KOPT-K1 (cell line): ENCODE measurements around the gene NDUFV3.
"Not testable (repeated sequence)": the region's sequence is repeated elsewhere in the genome, so short reads cannot be mapped to it uniquely, and the experiment has no call there.

Source experiments
- H3K27ac ChIP-seq: fragments of 200-600 bp; sonication (generic); 2 replicates; pipeline ENCODE4 v1.5.1; 2016; ENCODE audit warnings: antibody characterized with exemption, mild to moderate bottlenecking, low read depth, low read length; ENCODE audit not compliant: poor library complexity, severe bottlenecking
- H3K36me3 ChIP-seq: fragments of 200-600 bp; sonication (generic); 2 replicates; pipeline ENCODE4 v1.5.1; 2017; ENCODE audit warnings: antibody characterized with exemption, mild to moderate bottlenecking, low read length, moderate library complexity; ENCODE audit not compliant: insufficient read depth
- H3K9me3 ChIP-seq: fragments of 200-600 bp; sonication (generic); 2 replicates; pipeline ENCODE4 v1.5.1; 2017; ENCODE audit warnings: antibody characterized with exemption, low read length, mild to moderate bottlenecking; ENCODE audit not compliant: insufficient read depth, poor library complexity, severe bottlenecking

Gene NDUFV3

GRCh38 chr21:42892931-42893755 is at the start of gene NDUFV3:
TSS of gene NDUFV3 (plus strand) at chr21:42893309. CDS start at chr21:42893334, 25 bp downstream.
- peaks cover 14% of the 10 kb centered on the region; the same call in 1 of the 2 replicates for H3K36me3 ChIP-seq
- H3K9me3 ChIP-seq = no peaks in the 10 kb centered on the region
- peak within 1 kb of the TSS; percentile 76 for H3K27ac ChIP-seq

GRCh38 chr21:42844411-42845113 is 48.5 kb upstream of the NDUFV3 start:
- H3K36me3 ChIP-seq = peaks cover 91% of the 10 kb centered on the region

GRCh38 chr21:42845296-42845965 is 47.7 kb upstream of the NDUFV3 start:
- Histone ChIP-seq H3K9me3 (no peaks in the 10 kb centered on the region), H3K36me3 (peaks cover 91% of the 10 kb centered on the region)

More at GRCh38 chr21:42844411-42845113, 48.5 kb upstream of the NDUFV3 start:
- Histone ChIP-seq H3K27ac (no peak overlapping the region), H3K9me3 (no peaks in the 10 kb centered on the region)

GRCh38 chr21:42846221-42846620 is 46.9 kb upstream of the NDUFV3 start:
- Histone ChIP-seq H3K36me3 (peaks cover 91% of the 10 kb centered on the region), H3K27ac (no peak overlapping the region), H3K9me3 (no peaks in the 10 kb centered on the region)

More at GRCh38 chr21:42845296-42845965, 47.7 kb upstream of the NDUFV3 start:
- H3K27ac ChIP-seq = no peak overlapping the region

GRCh38 chr21:42847051-42847707 is 45.9 kb upstream of the NDUFV3 start:
- Histone ChIP-seq H3K9me3 (no peaks in the 10 kb centered on the region), H3K36me3 (peaks cover 93% of the 10 kb centered on the region), H3K27ac (no peak overlapping the region)

- H3K27ac ChIP-seq = no peak overlapping the region
- H3K9me3 ChIP-seq = no peaks in the 10 kb centered on the region
- H3K36me3 ChIP-seq = peaks cover 91% of the 10 kb centered on the region
These were observed 45.4 kb upstream of the NDUFV3 start for GRCh38 chr21:42847726-42848125.

- H3K36me3 ChIP-seq = peaks cover 91% of the 10 kb centered on the region
These were observed 44.8 kb upstream of the NDUFV3 start for GRCh38 chr21:42848144-42848931.

GRCh38 chr21:42848932-42849758 is 44.0 kb upstream of the NDUFV3 start:
- Histone ChIP-seq H3K36me3 (peaks cover 93% of the 10 kb centered on the region), H3K9me3 (no peaks in the 10 kb centered on the region)

More at GRCh38 chr21:42848144-42848931, 44.8 kb upstream of the NDUFV3 start:
- not testable (repeated sequence) for H3K27ac ChIP-seq, H3K9me3 ChIP-seq

GRCh38 chr21:42849759-42850412 is 43.2 kb upstream of the NDUFV3 start:
- peaks cover 93% of the 10 kb centered on the region for H3K36me3 ChIP-seq
- H3K27ac ChIP-seq = no peak overlapping the region
- no peaks in the 10 kb centered on the region for H3K9me3 ChIP-seq

More at GRCh38 chr21:42848932-42849758, 44.0 kb upstream of the NDUFV3 start:
- H3K27ac ChIP-seq = no peak overlapping the region

- Histone ChIP-seq H3K9me3 (no peaks in the 10 kb centered on the region), H3K36me3 (peaks cover 93% of the 10 kb centered on the region), H3K27ac (no peak overlapping the region)
These were observed 42.6 kb upstream of the NDUFV3 start for GRCh38 chr21:42850463-42850862.

GRCh38 chr21:42850866-42851391 is 42.2 kb upstream of the NDUFV3 start:
- H3K36me3 ChIP-seq = peaks cover 93% of the 10 kb centered on the region
- H3K27ac ChIP-seq = no peak overlapping the region
- no peaks in the 10 kb centered on the region for H3K9me3 ChIP-seq

- H3K36me3 ChIP-seq = peaks cover 93% of the 10 kb centered on the region
- H3K27ac ChIP-seq = no peak overlapping the region
- H3K9me3 ChIP-seq = no peaks in the 10 kb centered on the region
These were observed 41.1 kb upstream of the NDUFV3 start for GRCh38 chr21:42851812-42852665.
